Measurements from ENCODE around the gene ABLIM2. TPM values are rescaled to one million over a fixed set of nuclear protein-coding genes. Genes with fewer than 3 reads are reported as not detected.

The ABLIM2 gene
- total RNA-seq, 4 donors from 2014 or later, result 177 to 281 (median 244) TPM

DNA sequence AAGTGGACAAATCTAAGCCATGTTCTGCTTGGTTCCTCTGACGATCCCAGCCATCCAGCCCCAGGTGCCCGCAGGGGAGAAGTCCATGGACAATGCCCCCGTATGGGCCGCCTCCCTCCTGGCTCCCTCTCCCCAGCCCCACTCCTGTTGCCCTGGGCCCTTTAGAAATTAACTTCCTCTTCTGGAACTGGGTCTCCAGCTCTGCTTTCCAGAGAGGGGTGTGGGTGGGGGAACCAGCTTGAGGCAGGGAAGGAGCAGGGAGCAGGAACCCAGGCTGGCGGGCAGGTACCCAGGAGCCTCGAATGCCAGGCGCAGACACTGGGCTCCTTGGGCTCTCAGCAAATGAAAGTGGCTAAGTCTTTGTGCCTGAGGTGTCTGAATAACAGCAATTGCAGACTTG lies 12.7 kb upstream of the ABLIM2 start:
- Histone ChIP-seq H3K27ac (peak overlapping the region in 1 of 4 donors; percentile 99), H3K4me3 (no peak overlapping the region), H3K9me3 (no peaks in the 10 kb centered on the region), H3K36me3 (no peaks in the 10 kb centered on the region), H3K4me1 (peaks cover 25% of the 10 kb centered on the region in 2 donors), H3K27me3 (no peaks in the 10 kb centered on the region)
- in situ Hi-C loops (cut with MboI; ENCODE audit: low sequenced_read_pairs in 4 of 4), result no loop called here
- TF ChIP-seq, protein P1, sequence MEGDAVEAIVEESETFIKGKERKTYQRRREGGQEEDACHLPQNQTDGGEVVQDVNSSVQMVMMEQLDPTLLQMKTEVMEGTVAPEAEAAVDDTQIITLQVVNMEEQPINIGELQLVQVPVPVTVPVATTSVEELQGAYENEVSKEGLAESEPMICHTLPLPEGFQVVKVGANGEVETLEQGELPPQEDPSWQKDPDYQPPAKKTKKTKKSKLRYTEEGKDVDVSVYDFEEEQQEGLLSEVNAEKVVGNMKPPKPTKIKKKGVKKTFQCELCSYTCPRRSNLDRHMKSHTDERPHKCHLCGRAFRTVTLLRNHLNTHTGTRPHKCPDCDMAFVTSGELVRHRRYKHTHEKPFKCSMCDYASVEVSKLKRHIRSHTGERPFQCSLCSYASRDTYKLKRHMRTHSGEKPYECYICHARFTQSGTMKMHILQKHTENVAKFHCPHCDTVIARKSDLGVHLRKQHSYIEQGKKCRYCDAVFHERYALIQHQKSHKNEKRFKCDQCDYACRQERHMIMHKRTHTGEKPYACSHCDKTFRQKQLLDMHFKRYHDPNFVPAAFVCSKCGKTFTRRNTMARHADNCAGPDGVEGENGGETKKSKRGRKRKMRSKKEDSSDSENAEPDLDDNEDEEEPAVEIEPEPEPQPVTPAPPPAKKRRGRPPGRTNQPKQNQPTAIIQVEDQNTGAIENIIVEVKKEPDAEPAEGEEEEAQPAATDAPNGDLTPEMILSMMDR (IDR thresholded peaks at IDR 0.05 in 4 of 5, conservative IDR thresholded peaks at IDR 0.05 in 1 of 5), result no peak
- no peak for TF ChIP-seq POLR2A (IDR thresholded peaks at IDR 0.05)
- intact Hi-C loops (cut with DNase I; ENCODE audit: low total_unique reads), result no loop called here
- ATAC-seq, result no peak
- DNase-seq, result no peak

DNA sequence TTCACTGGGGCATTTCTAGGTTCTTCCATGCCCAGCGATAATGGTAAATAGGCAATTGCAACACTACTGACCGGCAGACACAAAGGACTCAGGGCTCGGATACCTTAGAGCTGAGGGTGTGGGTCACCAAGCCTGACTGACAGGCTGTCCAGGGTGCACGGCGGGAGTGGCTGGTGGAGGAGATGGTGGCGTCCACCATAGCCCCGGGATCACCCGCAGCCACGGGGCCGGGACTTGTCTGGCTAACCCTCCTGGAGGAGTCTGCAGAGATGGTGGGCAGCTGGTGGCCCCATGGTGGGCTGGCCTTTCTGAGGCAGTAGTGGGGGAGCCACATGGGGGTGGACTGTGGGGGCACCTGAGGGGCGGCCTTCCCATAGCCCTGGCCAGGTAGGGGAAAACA lies 11.7 kb upstream of the ABLIM2 start:
- Histone ChIP-seq H3K36me3 (no peaks in the 10 kb centered on the region), H3K27me3 (no peaks in the 10 kb centered on the region), H3K4me1 (peaks cover 30 to 31% of the 10 kb centered on the region in 2 donors), H3K4me3 (no peak overlapping the region), H3K9me3 (no peaks in the 10 kb centered on the region), H3K27ac (peak overlapping the region in 3 of 4 donors; percentile 97 to 99 (median 97))
- in situ Hi-C loops (cut with MboI; ENCODE audit: low sequenced_read_pairs in 4 of 4), result no loop called here
- peak in 1 of 2 donors; percentile 32 for DNase-seq
- no peak for ATAC-seq
- intact Hi-C loops (cut with DNase I; ENCODE audit: low total_unique reads), result no loop called here
- TF ChIP-seq, protein P1 (IDR thresholded peaks at IDR 0.05 in 4 of 5, conservative IDR thresholded peaks at IDR 0.05 in 1 of 5), result no peak
- no peak for TF ChIP-seq POLR2A (IDR thresholded peaks at IDR 0.05)

DNA sequence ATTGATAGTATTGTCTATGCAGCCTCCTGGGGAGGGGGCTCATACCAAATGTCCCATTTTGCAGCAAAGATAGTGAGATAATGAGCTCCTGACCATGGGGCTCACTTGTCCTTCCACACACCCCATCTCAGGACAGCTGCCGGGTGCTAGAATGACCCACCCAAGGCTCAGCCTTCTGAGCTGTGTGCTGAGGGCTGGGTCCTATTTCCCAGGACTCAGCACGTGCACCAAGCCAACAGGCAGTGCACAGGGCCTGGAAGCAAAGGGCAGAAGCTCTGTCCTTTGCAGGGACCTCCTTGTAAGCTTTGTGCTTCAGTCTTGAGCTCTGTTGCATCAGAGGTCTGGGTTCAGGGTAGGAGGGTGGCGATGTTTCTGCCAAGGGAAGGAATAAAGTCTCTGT lies 11.2 kb upstream of the ABLIM2 start:
- peak in 1 of 2 donors; percentile 7 for TF ChIP-seq POLR2A (IDR thresholded peaks at IDR 0.05)
- TF ChIP-seq, protein P1 (IDR thresholded peaks at IDR 0.05 in 4 of 5, conservative IDR thresholded peaks at IDR 0.05 in 1 of 5), result no peak
- peak overlapping the region; percentile 86 to 99 (median 97) for H3K27ac ChIP-seq
- H3K4me3 ChIP-seq, result no peak overlapping the region
- no peaks in the 10 kb centered on the region for H3K9me3 ChIP-seq
- DNase-seq (peak in 1 of 2 donors; percentile 60), ATAC-seq (no peak)
- in situ Hi-C loops (cut with MboI; ENCODE audit: low sequenced_read_pairs in 4 of 4) (loop anchor here (5.0 to 10.0 kb wide), 2 partner anchors 65 to 67 kb away; no protein-coding TSS in a partner anchor), intact Hi-C loops (cut with DNase I; ENCODE audit: low total_unique reads) (loop anchor here (1.0 kb wide), 1 partner anchor 68 kb away; no protein-coding TSS in a partner anchor)
- H3K36me3 ChIP-seq, result no peaks in the 10 kb centered on the region
- peaks cover 36% of the 10 kb centered on the region in 2 donors for H3K4me1 ChIP-seq
- H3K27me3 ChIP-seq, result no peaks in the 10 kb centered on the region

DNA sequence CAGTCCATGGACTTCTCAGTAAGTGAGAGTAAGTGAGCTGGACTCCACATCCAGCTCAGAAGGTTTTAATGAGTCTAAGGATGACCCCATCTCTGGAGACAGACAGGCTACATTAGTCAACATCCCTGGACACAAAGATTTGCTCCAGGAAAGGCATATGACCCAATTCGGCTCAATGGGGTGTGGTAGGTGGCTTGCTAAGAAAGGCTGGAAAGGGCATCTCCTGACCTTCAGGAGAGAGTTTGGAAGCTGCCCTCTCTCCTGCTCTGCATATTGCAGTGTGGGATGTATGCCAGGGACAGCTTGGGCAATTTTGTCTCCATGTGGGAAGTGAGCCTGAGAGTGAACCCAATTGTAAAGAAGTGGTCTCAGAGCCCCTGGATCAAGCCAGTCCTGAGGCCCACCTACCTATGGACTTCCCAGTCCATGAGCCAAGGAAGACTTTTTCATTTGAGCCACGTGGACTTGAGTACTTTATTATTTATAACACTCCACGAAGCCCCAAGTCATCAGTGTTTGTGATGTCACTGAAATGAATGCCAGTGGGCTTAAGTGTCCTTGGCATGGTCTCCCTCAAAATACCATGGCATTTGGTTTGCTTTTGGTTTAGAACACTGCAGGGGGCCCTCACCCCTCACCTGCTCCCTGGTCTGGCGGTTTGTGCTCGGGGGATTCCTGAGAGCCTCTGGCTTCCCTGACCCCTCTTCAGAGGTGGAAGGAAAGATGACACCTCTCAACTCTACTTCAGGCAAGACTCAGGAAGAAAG lies 10.4 kb upstream of the ABLIM2 start:
- ATAC-seq (peak; percentile 61 to 65), DNase-seq (peak; percentile 59 to 89)
- Histone ChIP-seq H3K27me3 (no peaks in the 10 kb centered on the region), H3K4me1 (peaks cover 40 to 42% of the 10 kb centered on the region in 2 donors), H3K27ac (peak overlapping the region; percentile 86 to 99 (median 97)), H3K9me3 (no peaks in the 10 kb centered on the region), H3K36me3 (no peaks in the 10 kb centered on the region), H3K4me3 (no peak overlapping the region)
- TF ChIP-seq POLR2A (IDR thresholded peaks at IDR 0.05), result peak; percentile 22 to 62
- TF ChIP-seq, protein P1 (IDR thresholded peaks at IDR 0.05 in 4 of 5, conservative IDR thresholded peaks at IDR 0.05 in 1 of 5), result no peak
- in situ Hi-C loops (cut with MboI; ENCODE audit: low sequenced_read_pairs in 4 of 4), result loop anchor here (5.0 to 10.0 kb wide), 2 partner anchors 64 to 67 kb away; no protein-coding TSS in a partner anchor
- intact Hi-C loops (cut with DNase I; ENCODE audit: low total_unique reads), result loop anchor here (1.0 kb wide), 2 partner anchors 19 to 68 kb away; no protein-coding TSS in a partner anchor

Data from gastrocnemius medialis (tissue), 4 donors.